HuH-7 (cell line): ENCODE data around the gene PLA2G12A.

Source experiments
- DNase-seq: peaks from one replicate; pipeline ENCODE4 v3.0.0; 2011; ENCODE audit warnings: low spot score

PLA2G12A gene

GRCh38 chr4:109729117-109729717 lies 653 bp downstream of the PLA2G12A start:
- no peak for DNase-seq

GRCh38 chr4:109728385-109728784 lies 1.5 kb downstream of the PLA2G12A start:
- no peak for DNase-seq

- DNase-seq, result no peak
Observed at GRCh38 chr4:109723110-109723509, 6.8 kb downstream of the PLA2G12A start.

- no peak for DNase-seq
Observed at GRCh38 chr4:109722357-109722756, 7.5 kb downstream of the PLA2G12A start.

GRCh38 chr4:109721033-109721432 lies 8.8 kb downstream of the PLA2G12A start:
- no peak for DNase-seq

GRCh38 chr4:109719604-109720003 lies 10.3 kb downstream of the PLA2G12A start:
- DNase-seq, result no peak

GRCh38 chr4:109718759-109719158 lies 11.1 kb downstream of the PLA2G12A start:
- DNase-seq, result no peak

GRCh38 chr4:109713500-109713899 lies 16.4 kb downstream of the PLA2G12A start:
- DNase-seq, result no peak

GRCh38 chr4:109708990-109709389 lies 20.9 kb downstream of the PLA2G12A start:
- DNase-seq, result no peak

- no peak for DNase-seq
Observed at GRCh38 chr4:109708435-109708834, 21.4 kb downstream of the PLA2G12A start.

GRCh38 chr4:109703664-109704361 lies 26.1 kb downstream of the PLA2G12A start:
- no peak for DNase-seq

GRCh38 chr4:109702950-109703663 lies 26.8 kb downstream of the PLA2G12A start, which contains the start of gene CASP6:
TSS of gene CASP6 (minus strand) at chr4:109703445. CDS start at chr4:109703395, 50 bp downstream.
- DNase-seq, result peak; percentile 61

- DNase-seq, result peak; percentile 52
Observed at GRCh38 chr4:109701566-109702410, 28.1 kb downstream of the PLA2G12A start.

GRCh38 chr4:109699553-109700225 lies 30.2 kb downstream of the PLA2G12A start:
- no peak for DNase-seq

- DNase-seq, result no peak
Observed at GRCh38 chr4:109698656-109699055, 31.2 kb downstream of the PLA2G12A start.

- DNase-seq, result no peak
Observed at GRCh38 chr4:109691411-109691920, 38.4 kb downstream of the PLA2G12A start.

GRCh38 chr4:109690690-109691410 lies 39.0 kb downstream of the PLA2G12A start:
- DNase-seq, result no peak

GRCh38 chr4:109684727-109685126 lies 45.1 kb downstream of the PLA2G12A start:
- DNase-seq, result no peak

GRCh38 chr4:109683621-109684253 lies 46.1 kb downstream of the PLA2G12A start:
- DNase-seq, result no peak

- DNase-seq, result no peak
Observed at GRCh38 chr4:109682875-109683274, 47.0 kb downstream of the PLA2G12A start.
